CD1c-positive myeloid dendritic cell (primary cell): ENCODE results near the gene ANKMY1.
A peak's percentile ranks its signal among the peaks of the same experiment; 100 is the strongest.
"Not testable (repeated sequence)": the region's sequence is repeated elsewhere in the genome, so short reads cannot be mapped to it uniquely, and the experiment has no call there.

ENCODE experiments used
- DNase-seq: peaks from one replicate; pipeline ENCODE4 v3.0.0-alpha.2; 2016; ENCODE audit errors: extremely low spot score

The ANKMY1 gene

DNA sequence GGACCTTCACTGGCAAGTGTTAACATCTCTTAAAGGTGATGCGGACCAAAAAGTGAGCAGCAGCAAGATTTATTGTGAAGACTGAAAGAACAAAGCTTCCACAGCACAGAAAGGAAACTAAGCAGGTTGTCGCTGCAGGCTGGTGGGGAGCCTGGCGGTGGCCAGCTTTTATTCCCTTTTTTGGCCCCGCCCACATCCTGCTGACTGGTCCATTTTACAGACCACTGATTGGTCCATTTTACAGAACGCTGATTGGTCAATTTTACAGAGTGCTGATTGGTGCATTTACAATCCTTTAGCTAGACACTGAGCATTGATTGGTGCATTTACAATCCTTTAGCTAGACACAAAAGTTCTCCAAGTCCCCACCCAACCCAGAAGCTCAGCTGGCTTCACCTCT, 35.9 kb downstream of the ANKMY1 start:
- not testable (repeated sequence) for DNase-seq

DNA sequence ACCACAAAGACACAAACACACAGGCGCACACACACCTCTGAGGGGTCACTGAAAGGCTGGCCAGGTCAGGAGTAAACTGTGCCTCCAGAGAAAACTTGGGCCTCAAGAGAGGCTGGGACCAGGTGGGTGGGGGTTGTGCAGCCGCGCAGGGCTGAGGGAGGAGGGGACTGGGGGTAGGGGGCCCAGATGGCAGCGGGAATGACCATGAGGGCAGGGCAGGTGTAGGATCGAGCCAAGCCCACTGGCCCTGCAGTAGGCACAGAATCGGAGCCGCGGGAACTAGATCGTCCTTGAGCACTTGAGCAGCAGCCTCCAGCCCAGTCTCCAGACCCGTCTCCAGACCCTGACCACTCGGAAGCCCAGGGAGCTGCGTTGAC, 36.8 kb downstream of the ANKMY1 start:
- no peak for DNase-seq

- no peak for DNase-seq
Measured at GRCh38 chr2:240520130-240520973, 37.4 kb downstream of the ANKMY1 start.

DNA sequence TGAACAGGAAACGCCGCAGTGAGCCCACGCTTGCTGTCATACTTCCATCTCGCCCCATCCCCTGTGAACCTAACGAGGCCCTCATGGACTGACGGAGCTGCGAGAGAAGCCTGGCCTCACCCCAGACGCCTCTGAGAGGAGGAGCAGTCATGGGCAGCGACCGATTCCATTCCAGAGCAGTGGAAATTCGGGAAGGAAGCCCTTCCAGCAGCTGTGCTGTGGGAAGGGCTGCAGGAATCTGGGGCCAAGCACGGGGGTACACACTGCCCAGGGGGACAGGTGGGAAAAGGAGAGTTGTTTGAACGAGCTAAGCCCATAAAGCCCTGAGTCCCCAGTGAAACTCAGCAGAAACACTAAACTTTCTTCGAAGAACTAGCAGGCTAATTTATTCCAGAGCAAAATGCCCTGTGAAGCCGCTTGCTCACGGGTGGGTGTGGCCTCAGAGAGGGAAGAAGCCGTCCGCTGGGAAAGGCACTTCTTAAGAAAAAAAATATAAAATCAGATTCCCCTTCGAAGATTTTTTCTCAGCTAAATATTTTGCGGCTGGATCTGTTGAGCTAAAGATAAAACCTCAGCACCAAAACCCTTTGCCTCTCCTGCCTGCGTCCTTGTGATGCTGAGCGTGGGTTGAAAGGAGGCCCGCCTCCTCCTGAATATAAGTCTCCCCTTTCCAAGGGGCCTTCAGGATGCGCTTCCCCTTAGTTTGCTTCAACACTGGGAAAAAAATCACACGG, 38.2 kb downstream of the ANKMY1 start:
- DNase-seq: no peak

- DNase-seq: no peak
Measured at GRCh38 chr2:240518981-240519380, 38.8 kb downstream of the ANKMY1 start.

DNA sequence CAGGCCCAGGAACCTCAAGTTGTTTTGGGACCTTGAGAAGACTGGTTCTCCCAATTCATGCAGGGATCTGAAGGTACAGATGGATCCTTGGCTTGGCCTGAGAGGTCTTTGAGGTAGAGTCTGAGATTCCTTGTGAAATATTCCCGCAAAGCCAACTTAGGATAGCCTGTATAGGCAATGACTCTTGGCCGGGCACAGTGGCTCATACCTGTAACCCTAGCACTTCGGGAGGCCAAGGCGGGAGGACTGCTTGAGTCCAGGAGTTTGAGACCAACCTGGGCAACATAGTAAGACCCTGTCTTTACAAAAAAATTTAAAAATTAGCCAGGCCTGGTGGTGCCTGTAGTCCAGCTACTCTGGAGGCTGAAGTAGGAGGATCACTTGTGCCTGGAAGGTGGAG, 40.4 kb downstream of the ANKMY1 start:
- DNase-seq: no peak

- DNase-seq: no peak
Measured at GRCh38 chr2:240514631-240515030, 43.2 kb downstream of the ANKMY1 start.

GRCh38 chr2:240513549-240514287, 44.1 kb downstream of the ANKMY1 start:
- peak; percentile 90 for DNase-seq

GRCh38 chr2:240512666-240513535, 44.9 kb downstream of the ANKMY1 start:
- DNase-seq: no peak

DNA sequence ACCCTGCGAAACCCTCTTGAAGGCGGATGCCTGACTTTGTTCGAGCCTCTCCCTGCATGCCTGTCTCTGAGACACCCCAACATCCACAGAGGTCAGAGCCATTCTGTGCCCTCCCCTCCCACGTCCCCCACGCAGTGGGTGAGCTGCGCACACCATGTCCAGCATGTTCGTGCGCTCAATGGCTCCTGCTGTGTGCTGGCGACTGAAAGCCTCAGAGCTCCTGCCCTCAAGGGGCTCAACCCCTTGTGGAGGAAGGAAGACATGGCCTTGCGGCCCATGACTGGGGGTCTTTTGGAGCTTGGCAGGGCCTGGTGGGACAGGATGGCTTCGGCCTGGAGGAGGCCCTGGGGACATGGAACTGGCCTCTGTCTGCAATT, 45.7 kb downstream of the ANKMY1 start:
- no peak for DNase-seq

GRCh38 chr2:240511351-240512108, 46.3 kb downstream of the ANKMY1 start:
- DNase-seq: no peak

- no peak for DNase-seq
Measured at GRCh38 chr2:240510513-240511210, 47.1 kb downstream of the ANKMY1 start.

GRCh38 chr2:240509667-240510512, 47.9 kb downstream of the ANKMY1 start:
- DNase-seq: no peak

- DNase-seq: no peak
Measured at GRCh38 chr2:240508832-240509545, 48.8 kb downstream of the ANKMY1 start.

GRCh38 chr2:240507778-240508251, 50.0 kb downstream of the ANKMY1 start:
- DNase-seq: no peak

GRCh38 chr2:240507060-240507777, 50.6 kb downstream of the ANKMY1 start:
- no peak for DNase-seq

DNA sequence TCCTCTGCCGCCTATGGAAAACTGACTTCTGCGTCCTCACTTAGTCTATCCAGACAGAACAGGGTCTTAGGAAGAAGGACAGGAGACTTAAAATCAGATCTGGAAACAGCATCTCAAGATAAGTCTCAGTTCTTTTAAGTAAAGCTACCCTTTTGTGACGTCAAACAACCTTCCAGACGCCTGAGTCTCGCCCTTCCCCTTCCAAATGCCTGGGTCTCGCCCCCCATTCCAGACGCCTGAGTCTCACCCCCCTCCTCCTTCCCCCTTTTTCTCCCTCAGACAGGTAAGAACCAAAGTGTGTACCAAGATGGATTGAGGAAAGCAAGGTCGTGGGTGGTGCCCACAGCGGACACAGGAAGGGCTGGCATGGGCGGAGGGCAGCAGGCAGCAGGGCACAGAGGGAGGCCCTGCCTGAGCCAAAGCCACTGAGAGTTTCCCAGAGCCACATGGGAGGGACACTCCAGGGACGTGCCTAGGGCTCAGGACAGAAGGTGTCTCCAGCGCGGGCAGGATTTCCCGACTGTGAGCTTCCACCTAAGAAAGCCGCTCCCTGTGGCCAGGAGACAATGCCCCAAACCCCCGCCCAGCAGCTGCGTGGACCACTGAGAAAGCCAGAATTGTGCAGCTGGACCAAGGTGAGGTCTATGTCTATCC, 51.3 kb downstream of the ANKMY1 start:
- no peak for DNase-seq
